Measurements from ENCODE around the gene WDR70.

DNA sequence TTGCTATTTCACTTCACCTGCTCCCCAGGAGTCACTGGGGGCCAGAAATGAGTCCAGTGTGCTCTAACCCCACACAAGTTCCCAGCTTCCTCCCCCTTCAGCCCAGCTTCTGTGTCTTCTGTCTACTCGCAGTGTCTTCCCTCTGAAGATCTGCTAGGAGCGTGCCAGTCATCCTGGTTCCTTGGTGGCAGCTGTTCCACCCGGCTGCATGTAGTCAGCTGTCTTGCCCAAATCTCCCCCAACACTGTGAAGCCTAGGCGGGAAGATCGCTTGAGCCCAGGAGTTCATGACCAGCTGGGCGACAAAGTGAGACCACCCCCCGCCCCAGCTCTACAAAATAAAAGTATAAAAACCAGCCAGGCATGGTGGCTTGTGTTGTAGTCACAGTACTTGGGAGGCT, 306.7 kb downstream of the WDR70 start:
- TF ChIP-seq, protein P1, sequence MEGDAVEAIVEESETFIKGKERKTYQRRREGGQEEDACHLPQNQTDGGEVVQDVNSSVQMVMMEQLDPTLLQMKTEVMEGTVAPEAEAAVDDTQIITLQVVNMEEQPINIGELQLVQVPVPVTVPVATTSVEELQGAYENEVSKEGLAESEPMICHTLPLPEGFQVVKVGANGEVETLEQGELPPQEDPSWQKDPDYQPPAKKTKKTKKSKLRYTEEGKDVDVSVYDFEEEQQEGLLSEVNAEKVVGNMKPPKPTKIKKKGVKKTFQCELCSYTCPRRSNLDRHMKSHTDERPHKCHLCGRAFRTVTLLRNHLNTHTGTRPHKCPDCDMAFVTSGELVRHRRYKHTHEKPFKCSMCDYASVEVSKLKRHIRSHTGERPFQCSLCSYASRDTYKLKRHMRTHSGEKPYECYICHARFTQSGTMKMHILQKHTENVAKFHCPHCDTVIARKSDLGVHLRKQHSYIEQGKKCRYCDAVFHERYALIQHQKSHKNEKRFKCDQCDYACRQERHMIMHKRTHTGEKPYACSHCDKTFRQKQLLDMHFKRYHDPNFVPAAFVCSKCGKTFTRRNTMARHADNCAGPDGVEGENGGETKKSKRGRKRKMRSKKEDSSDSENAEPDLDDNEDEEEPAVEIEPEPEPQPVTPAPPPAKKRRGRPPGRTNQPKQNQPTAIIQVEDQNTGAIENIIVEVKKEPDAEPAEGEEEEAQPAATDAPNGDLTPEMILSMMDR (conservative IDR thresholded peaks at IDR 0.05 in 1 of 2, IDR thresholded peaks at IDR 0.05 in 1 of 2; ENCODE audit: low read depth in 1 of 2, low read length in 2 of 2): no peak
- no peak for TF ChIP-seq EZH2 (IDR thresholded peaks at IDR 0.05; ENCODE audit: low read length, missing control alignments)

Data from fibroblast of lung (primary cell).